HEK293 (cell line): Measurements from ENCODE around the gene LCA5L.

ENCODE experiments used
- FEZF1 ChIP-seq: fragments of 450-650 bp; formaldehyde crosslinking; IDR thresholded peaks from 2 replicates; pipeline ENCODE4 v1.5.1; 2016; ENCODE audit warnings: missing biosample characterization, missing genetic modification characterization
- IKZF3 ChIP-seq: fragments of 450-650 bp; IDR thresholded peaks from 2 replicates; pipeline ENCODE4 v1.5.0; 2018; ENCODE audit warnings: missing biosample characterization, mild to moderate bottlenecking, missing genetic modification characterization, moderate library complexity
- MEIS1 ChIP-seq: sonication (generic); formaldehyde crosslinking; IDR thresholded peaks from 2 replicates; pipeline ENCODE4 v1.8.1; 2022; ENCODE audit warnings: missing genetic modification reagents, mild to moderate bottlenecking, borderline replicate concordance
- MYNN ChIP-seq: fragments of 450-650 bp; formaldehyde crosslinking; IDR thresholded peaks from 2 replicates; pipeline ENCODE4 v1.5.1; 2016; ENCODE audit warnings: missing biosample characterization, missing genetic modification characterization, borderline replicate concordance
- REPIN1 ChIP-seq: fragments of 450-650 bp; formaldehyde crosslinking; IDR thresholded peaks from 2 replicates; pipeline ENCODE4 v1.5.1; 2017; ENCODE audit warnings: missing biosample characterization, missing genetic modification characterization, low read depth
- SP2 ChIP-seq: fragments of 450-650 bp; formaldehyde crosslinking; IDR thresholded peaks from 2 replicates; pipeline ENCODE4 v1.5.1; 2016; ENCODE audit warnings: missing biosample characterization, missing genetic modification characterization
- TCF7L2 ChIP-seq: IDR thresholded peaks from 2 replicates; pipeline ENCODE4 v1.6.1; 2011; ENCODE audit warnings: low read depth, mild to moderate bottlenecking, inconsistent platforms, low read length, moderate library complexity, borderline replicate concordance
- ZNF132 ChIP-seq: fragments of 450-650 bp; formaldehyde crosslinking; IDR thresholded peaks from 2 replicates; pipeline ENCODE4 v1.5.1; 2017; ENCODE audit warnings: missing biosample characterization, missing genetic modification characterization, borderline replicate concordance
- ZNF19 ChIP-seq: fragments of 450-650 bp; formaldehyde crosslinking; IDR thresholded peaks from 2 replicates; pipeline ENCODE4; 2016; ENCODE audit warnings: missing biosample characterization, missing genetic modification characterization, low read depth
- ZNF214 ChIP-seq: fragments of 450-650 bp; formaldehyde crosslinking; IDR thresholded peaks from 2 replicates; pipeline ENCODE4 v1.5.1; 2017; ENCODE audit warnings: missing biosample characterization, mild to moderate bottlenecking, missing genetic modification characterization, borderline replicate concordance
- ZNF221 ChIP-seq: fragments of 450-650 bp; formaldehyde crosslinking; IDR thresholded peaks from 2 replicates; pipeline ENCODE4 v1.5.1; 2017; ENCODE audit warnings: missing biosample characterization, missing genetic modification characterization, borderline replicate concordance
- ZNF23 ChIP-seq: fragments of 450-650 bp; formaldehyde crosslinking; IDR thresholded peaks from 2 replicates; pipeline ENCODE4 v1.5.1; 2016; ENCODE audit warnings: missing biosample characterization, missing genetic modification characterization, borderline replicate concordance
- ZNF26 ChIP-seq: fragments of 450-650 bp; formaldehyde crosslinking; IDR thresholded peaks from 2 replicates; pipeline ENCODE4 v1.5.1; 2016; ENCODE audit warnings: missing biosample characterization, missing genetic modification characterization
- ZNF274 ChIP-seq, 2 experiments: fragments of 200-500 bp in 1 of 2; fragments of 450-650 bp in 1 of 2; sonication (Bioruptor generic) in 1 of 2; formaldehyde crosslinking in 1 of 2; IDR thresholded peaks; 2 replicates each; pipeline versions ENCODE4 v1.5.1 to v1.6.1; 2014 to 2016; ENCODE audit warnings: borderline replicate concordance in 1 of 2, inconsistent platforms in 1 of 2, low read length in 1 of 2, missing biosample characterization in 1 of 2, missing genetic modification characterization in 1 of 2
- ZNF280C ChIP-seq: fragments of 450-650 bp; formaldehyde crosslinking; IDR thresholded peaks from 2 replicates; pipeline ENCODE4 v1.5.1; 2016; ENCODE audit warnings: missing biosample characterization, missing genetic modification characterization
- ZNF302 ChIP-seq: fragments of 450-650 bp; formaldehyde crosslinking; IDR thresholded peaks from 2 replicates; pipeline ENCODE4 v1.5.1; 2016; ENCODE audit warnings: missing biosample characterization, missing genetic modification characterization, low read depth
- ZNF341 ChIP-seq: fragments of 450-650 bp; formaldehyde crosslinking; IDR thresholded peaks from 2 replicates; pipeline ENCODE4; 2016; ENCODE audit warnings: low read depth, missing biosample characterization, missing genetic modification characterization
- ZNF354C ChIP-seq: fragments of 450-650 bp; formaldehyde crosslinking; IDR thresholded peaks from 2 replicates; pipeline ENCODE4 v1.5.1; 2016; ENCODE audit warnings: missing biosample characterization, missing genetic modification characterization, low read depth, borderline replicate concordance
- ZNF366 ChIP-seq: fragments of 450-650 bp; formaldehyde crosslinking; conservative IDR thresholded peaks from 2 replicates; pipeline ENCODE4 v1.5.1; 2016; ENCODE audit warnings: missing biosample characterization, missing genetic modification characterization
- ZNF391 ChIP-seq: fragments of 450-650 bp; formaldehyde crosslinking; IDR thresholded peaks from 2 replicates; pipeline ENCODE4 v1.5.1; 2016; ENCODE audit warnings: low read depth, missing biosample characterization, missing genetic modification characterization, borderline replicate concordance
- ZNF654 ChIP-seq: fragments of 450-650 bp; formaldehyde crosslinking; IDR thresholded peaks from 2 replicates; pipeline ENCODE4 v1.5.1; 2016; ENCODE audit warnings: low read depth, missing biosample characterization, missing genetic modification characterization
- ZNF768 ChIP-seq: fragments of 450-650 bp; formaldehyde crosslinking; IDR thresholded peaks from 2 replicates; pipeline ENCODE4 v1.5.1; 2018; ENCODE audit warnings: missing biosample characterization, mild to moderate bottlenecking, missing genetic modification characterization
- ZNF785 ChIP-seq: fragments of 450-650 bp; formaldehyde crosslinking; IDR thresholded peaks from 2 replicates; pipeline ENCODE4 v1.5.1; 2016; ENCODE audit warnings: missing biosample characterization, missing genetic modification characterization
- ZNF792 ChIP-seq: fragments of 450-650 bp; formaldehyde crosslinking; IDR thresholded peaks from 2 replicates; pipeline ENCODE4 v1.5.1; 2016; ENCODE audit warnings: missing biosample characterization, missing genetic modification characterization
- ZNF837 ChIP-seq: fragments of 450-650 bp; formaldehyde crosslinking; IDR thresholded peaks from 2 replicates; pipeline ENCODE4 v1.5.1; 2016; ENCODE audit warnings: missing biosample characterization, missing genetic modification characterization
- ZSCAN23 ChIP-seq: fragments of 450-650 bp; formaldehyde crosslinking; IDR thresholded peaks from 2 replicates; pipeline ENCODE4 v1.5.1; 2016; ENCODE audit warnings: missing biosample characterization, missing genetic modification characterization
- TF ChIP-seq, protein P1 (sequence below): fragments of 450-650 bp; formaldehyde crosslinking; conservative IDR thresholded peaks from 2 replicates; pipeline ENCODE4 v1.5.1; 2016; ENCODE audit warnings: low read depth, missing biosample characterization, missing genetic modification characterization
- TF ChIP-seq, protein P2 (sequence below): fragments of 450-650 bp; formaldehyde crosslinking; optimal IDR thresholded peaks from 2 replicates; pipeline ENCODE3; 2016; ENCODE audit warnings: missing biosample characterization, mild to moderate bottlenecking, missing genetic modification characterization

The LCA5L gene

DNA sequence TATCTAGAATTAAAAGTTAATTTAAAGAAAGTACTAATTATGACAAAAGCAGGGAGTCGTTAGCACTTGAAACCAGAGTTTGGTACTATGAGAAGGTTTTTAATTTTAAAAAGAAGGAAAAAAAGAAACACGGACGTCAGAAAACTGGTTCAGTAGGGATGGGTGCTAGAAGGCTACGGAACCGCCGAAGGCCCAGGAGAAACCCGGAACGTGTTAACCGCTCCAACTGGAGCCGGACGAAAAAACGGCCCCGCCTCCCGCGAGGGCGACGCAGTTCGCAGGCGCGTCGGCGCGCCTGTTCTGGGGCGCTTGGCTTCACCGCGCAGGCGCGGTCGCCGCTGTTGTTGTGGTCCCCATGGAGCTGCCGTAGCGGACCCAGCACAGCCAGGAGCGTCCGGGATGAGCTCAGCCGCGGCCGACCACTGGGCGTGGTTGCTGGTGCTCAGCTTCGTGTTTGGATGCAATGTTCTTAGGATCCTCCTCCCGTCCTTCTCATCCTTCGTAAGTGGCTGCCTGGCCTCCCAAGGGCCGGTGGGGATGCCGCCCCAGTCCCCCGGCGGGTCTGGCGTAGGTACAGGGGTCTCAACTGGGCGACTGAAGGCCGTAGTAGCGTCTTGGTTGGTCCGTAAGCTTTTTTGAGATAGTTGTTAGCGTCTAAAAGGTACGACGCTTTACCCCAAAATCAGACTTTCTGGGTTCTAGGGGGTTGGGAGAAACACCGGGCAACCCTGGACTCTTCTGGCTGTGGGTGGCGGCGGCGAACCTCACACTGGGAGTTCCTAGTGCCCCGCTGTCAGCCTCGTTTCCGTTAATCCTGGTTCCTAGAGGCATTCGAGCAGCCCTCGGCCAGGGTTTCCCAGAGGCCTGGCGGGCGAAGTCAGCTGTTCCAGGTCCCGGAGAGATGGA lies 65.3 kb downstream of the LCA5L start (continued):
- TF ChIP-seq, protein P1, sequence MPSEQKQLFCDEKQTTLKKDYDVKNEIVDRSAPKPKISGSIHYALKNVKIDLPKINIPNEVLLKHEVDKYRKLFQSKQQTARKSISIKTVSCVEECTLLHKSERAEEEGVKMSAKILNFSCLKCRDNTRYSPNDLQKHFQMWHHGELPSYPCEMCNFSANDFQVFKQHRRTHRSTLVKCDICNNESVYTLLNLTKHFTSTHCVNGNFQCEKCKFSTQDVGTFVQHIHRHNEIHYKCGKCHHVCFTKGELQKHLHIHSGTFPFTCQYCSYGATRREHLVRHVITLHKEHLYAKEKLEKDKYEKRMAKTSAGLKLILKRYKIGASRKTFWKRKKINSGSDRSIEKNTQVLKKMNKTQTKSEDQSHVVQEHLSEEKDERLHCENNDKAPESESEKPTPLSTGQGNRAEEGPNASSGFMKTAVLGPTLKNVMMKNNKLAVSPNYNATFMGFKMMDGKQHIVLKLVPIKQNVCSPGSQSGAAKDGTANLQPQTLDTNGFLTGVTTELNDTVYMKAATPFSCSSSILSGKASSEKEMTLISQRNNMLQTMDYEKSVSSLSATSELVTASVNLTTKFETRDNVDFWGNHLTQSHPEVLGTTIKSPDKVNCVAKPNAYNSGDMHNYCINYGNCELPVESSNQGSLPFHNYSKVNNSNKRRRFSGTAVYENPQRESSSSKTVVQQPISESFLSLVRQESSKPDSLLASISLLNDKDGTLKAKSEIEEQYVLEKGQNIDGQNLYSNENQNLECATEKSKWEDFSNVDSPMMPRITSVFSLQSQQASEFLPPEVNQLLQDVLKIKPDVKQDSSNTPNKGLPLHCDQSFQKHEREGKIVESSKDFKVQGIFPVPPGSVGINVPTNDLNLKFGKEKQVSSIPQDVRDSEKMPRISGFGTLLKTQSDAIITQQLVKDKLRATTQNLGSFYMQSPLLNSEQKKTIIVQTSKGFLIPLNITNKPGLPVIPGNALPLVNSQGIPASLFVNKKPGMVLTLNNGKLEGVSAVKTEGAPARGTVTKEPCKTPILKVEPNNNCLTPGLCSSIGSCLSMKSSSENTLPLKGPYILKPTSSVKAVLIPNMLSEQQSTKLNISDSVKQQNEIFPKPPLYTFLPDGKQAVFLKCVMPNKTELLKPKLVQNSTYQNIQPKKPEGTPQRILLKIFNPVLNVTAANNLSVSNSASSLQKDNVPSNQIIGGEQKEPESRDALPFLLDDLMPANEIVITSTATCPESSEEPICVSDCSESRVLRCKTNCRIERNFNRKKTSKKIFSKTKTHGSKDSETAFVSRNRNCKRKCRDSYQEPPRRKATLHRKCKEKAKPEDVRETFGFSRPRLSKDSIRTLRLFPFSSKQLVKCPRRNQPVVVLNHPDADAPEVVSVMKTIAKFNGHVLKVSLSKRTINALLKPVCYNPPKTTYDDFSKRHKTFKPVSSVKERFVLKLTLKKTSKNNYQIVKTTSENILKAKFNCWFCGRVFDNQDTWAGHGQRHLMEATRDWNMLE (tag by site-specific recombination): 0 out of 2 replicates have a peak, but pooled peaks have one; percentile 16
- TF ChIP-seq ZNF23 (tag by site-specific recombination): no peak
- no peak for TF ChIP-seq MEIS1
- TF ChIP-seq ZNF391: no peak
- no peak for TF ChIP-seq MYNN
- TF ChIP-seq ZNF785 (tag by site-specific recombination): no peak
- TF ChIP-seq ZNF19 (tag by site-specific recombination): no peak
- TF ChIP-seq ZNF214 (tag by site-specific recombination): no peak
- TF ChIP-seq IKZF3: peak; percentile 81
- TF ChIP-seq REPIN1 (tag by site-specific recombination): no peak
- TF ChIP-seq ZNF792 (tag by site-specific recombination): no peak
- no peak for TF ChIP-seq ZNF354C
- TF ChIP-seq ZNF302 (tag by site-specific recombination): no peak
- TF ChIP-seq ZNF280C: no peak
- TF ChIP-seq FEZF1: no peak
- peak; percentile 84 for TF ChIP-seq SP2 (tag by site-specific recombination)
- TF ChIP-seq ZNF132 (tag by site-specific recombination): no peak
- no peak for TF ChIP-seq ZNF768 (tag by site-specific recombination)
- TF ChIP-seq ZSCAN23 (tag by site-specific recombination): no peak
- TF ChIP-seq ZNF837 (tag by site-specific recombination): no peak
- no peak for TF ChIP-seq ZNF221 (tag by site-specific recombination)
- TF ChIP-seq ZNF654: no peak
- TF ChIP-seq, protein P2, sequence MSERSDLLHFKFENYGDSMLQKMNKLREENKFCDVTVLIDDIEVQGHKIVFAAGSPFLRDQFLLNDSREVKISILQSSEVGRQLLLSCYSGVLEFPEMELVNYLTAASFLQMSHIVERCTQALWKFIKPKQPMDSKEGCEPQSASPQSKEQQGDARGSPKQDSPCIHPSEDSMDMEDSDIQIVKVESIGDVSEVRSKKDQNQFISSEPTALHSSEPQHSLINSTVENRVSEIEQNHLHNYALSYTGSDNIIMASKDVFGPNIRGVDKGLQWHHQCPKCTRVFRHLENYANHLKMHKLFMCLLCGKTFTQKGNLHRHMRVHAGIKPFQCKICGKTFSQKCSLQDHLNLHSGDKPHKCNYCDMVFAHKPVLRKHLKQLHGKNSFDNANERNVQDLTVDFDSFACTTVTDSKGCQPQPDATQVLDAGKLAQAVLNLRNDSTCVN (tag by site-specific recombination): peak; percentile 80
- TF ChIP-seq TCF7L2: no peak
- TF ChIP-seq ZNF26 (tag by site-specific recombination): no peak
- TF ChIP-seq ZNF274 (IDR thresholded peaks at IDR 0.05; ENCODE audit: low read length): no peak
- TF ChIP-seq ZNF274 (tag by site-specific recombination; IDR thresholded peaks at IDR 0.05; ENCODE audit: borderline replicate concordance): no peak
- peak; percentile 84 for TF ChIP-seq ZNF341 (tag by site-specific recombination)
- peak; percentile 42; the same call in 1 of the 2 replicates for TF ChIP-seq ZNF366 (tag by site-specific recombination)
